IMR-90 (cell line): Measurements from ENCODE around the gene PROCA1.

ENCODE experiments used
- CTCF ChIP-seq: conservative IDR thresholded peaks from 2 replicates; pipeline ENCODE4 v1.5.1; 2012; ENCODE audit warnings: mild to moderate bottlenecking, low read depth, low read length, improper control_type of control experiment
- POLR2A ChIP-seq: IDR thresholded peaks from 2 replicates; pipeline ENCODE4 v1.6.1; 2012; ENCODE audit warnings: mild to moderate bottlenecking, low read depth, low read length
- RFX5 ChIP-seq: IDR thresholded peaks from 2 replicates; pipeline ENCODE4 v1.8.0; 2012; ENCODE audit warnings: low read depth, mild to moderate bottlenecking, low read length, moderate library complexity

DNA sequence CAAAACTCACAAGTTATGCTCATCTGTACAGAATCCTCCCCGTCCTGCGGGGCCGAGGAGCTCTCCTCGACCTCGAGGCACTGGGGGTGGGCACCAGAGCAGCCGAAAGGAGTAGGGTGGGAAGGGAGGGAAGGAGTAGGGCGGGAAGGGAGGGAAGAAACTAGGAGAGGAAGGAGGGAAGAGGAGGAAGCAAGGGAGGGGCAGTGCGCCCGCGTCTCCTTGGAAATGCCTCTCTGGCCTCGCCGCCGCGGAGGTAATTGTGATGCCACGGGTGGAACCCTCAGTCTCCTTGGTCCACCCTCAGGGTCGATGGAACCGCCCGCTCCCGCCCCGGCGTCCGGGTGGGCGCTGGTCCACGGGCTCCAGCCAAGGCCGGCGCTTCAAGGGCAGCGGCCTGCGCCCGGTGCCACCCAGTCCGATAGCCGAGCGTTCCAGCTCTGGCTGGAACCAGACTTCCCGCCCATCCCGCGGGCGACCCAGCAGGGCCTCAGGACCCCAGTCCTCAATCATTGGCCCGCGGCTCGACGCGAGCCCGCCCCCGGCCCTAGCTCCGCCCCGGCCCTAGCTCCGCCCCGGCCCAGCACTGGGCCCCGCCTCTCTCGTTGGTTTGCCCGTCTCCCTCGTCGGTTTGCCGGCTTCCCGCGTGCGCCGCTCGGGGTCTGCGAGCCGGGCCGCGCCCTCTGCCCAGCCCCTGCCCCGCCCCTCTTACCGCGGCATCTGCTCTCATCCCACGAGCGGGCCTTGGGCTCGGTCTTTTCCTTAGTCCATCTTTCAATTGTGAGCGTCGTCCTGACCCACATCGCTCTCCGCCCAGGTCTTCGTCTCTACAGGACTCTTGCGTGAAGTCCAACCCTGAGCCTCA, 596 bp downstream of the PROCA1 start:
- no peak for TF ChIP-seq CTCF
- peak; percentile 84 for TF ChIP-seq POLR2A
- TF ChIP-seq RFX5: no peak
